Mesothelial cell of epicardium (in vitro differentiated cells): Measurements from ENCODE around the gene RNASEL. TPM values are rescaled to one million over a fixed set of nuclear protein-coding genes. Genes with fewer than 3 reads are reported as not detected.

Experiments used
- DNase-seq, 2 experiments: peaks; one replicate each; pipeline ENCODE4 v3.0.0; 2021; ENCODE audit warnings: low spot score in 2 of 2; ENCODE audit not compliant: unreplicated experiment in 2 of 2
- H3K27ac Mint-ChIP-seq: 2 replicates; pipeline ENCODE4 v1.8.0; 2021; ENCODE audit warnings: mixed read lengths
- H3K27me3 Mint-ChIP-seq: 2 replicates; pipeline ENCODE4 v1.8.0; 2021; ENCODE audit warnings: low read depth, mixed read lengths
- H3K36me3 Mint-ChIP-seq: 2 replicates; pipeline ENCODE4 v1.8.0; 2021; ENCODE audit warnings: mixed read lengths
- H3K4me1 Mint-ChIP-seq: 2 replicates; pipeline ENCODE4 v1.8.0; 2021; ENCODE audit warnings: mixed read lengths
- H3K4me3 Mint-ChIP-seq: 2 replicates; pipeline ENCODE4 v1.8.0; 2021; ENCODE audit warnings: mild to moderate bottlenecking, moderate library complexity, mixed read lengths
- H3K9me3 Mint-ChIP-seq: 2 replicates; pipeline ENCODE4 v1.8.0; 2021; ENCODE audit warnings: mixed read lengths
- total RNA-seq: library from RNA; stranded (reverse); gene quantifications from 3 replicates; pipeline ENCODE4 v1.2.1, GENCODE V29; 2021
- TF ChIP-seq, protein P1 (sequence below): fragments of 200-600 bp; sonication (generic); IDR thresholded peaks from one replicate; pipeline ENCODE4 v1.5.0; 2021; ENCODE audit warnings: antibody characterized with exemption; ENCODE audit not compliant: unreplicated experiment

Gene RNASEL
- total RNA-seq, 1 donor from 2014 or later = 5.6 TPM

- peaks cover 7% of the 10 kb centered on the region for H3K27me3 Mint-ChIP-seq
- H3K36me3 Mint-ChIP-seq = no peaks in the 10 kb centered on the region
- no peak for DNase-seq
- no peak overlapping the region for H3K4me3 Mint-ChIP-seq
- TF ChIP-seq, protein P1, sequence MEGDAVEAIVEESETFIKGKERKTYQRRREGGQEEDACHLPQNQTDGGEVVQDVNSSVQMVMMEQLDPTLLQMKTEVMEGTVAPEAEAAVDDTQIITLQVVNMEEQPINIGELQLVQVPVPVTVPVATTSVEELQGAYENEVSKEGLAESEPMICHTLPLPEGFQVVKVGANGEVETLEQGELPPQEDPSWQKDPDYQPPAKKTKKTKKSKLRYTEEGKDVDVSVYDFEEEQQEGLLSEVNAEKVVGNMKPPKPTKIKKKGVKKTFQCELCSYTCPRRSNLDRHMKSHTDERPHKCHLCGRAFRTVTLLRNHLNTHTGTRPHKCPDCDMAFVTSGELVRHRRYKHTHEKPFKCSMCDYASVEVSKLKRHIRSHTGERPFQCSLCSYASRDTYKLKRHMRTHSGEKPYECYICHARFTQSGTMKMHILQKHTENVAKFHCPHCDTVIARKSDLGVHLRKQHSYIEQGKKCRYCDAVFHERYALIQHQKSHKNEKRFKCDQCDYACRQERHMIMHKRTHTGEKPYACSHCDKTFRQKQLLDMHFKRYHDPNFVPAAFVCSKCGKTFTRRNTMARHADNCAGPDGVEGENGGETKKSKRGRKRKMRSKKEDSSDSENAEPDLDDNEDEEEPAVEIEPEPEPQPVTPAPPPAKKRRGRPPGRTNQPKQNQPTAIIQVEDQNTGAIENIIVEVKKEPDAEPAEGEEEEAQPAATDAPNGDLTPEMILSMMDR = no peak
- peaks cover 8% of the 10 kb centered on the region for H3K9me3 Mint-ChIP-seq
- H3K27ac Mint-ChIP-seq = no peak overlapping the region
- H3K4me1 Mint-ChIP-seq = peaks cover 37% of the 10 kb centered on the region
These were observed 32.0 kb upstream of the RNASEL start for GRCh38 chr1:182620924-182621585.

- H3K27ac Mint-ChIP-seq = no peak overlapping the region
- peaks cover 8% of the 10 kb centered on the region for H3K9me3 Mint-ChIP-seq
- DNase-seq = no peak
- no peak overlapping the region for H3K4me3 Mint-ChIP-seq
- H3K27me3 Mint-ChIP-seq = peaks cover 23% of the 10 kb centered on the region
- H3K4me1 Mint-ChIP-seq = peaks cover 45% of the 10 kb centered on the region
- TF ChIP-seq, protein P1 = no peak
- no peaks in the 10 kb centered on the region for H3K36me3 Mint-ChIP-seq
These were observed 28.8 kb upstream of the RNASEL start for GRCh38 chr1:182617734-182618351.

GRCh38 chr1:182617014-182617429 lies 28.0 kb upstream of the RNASEL start:
- peaks cover 8% of the 10 kb centered on the region for H3K9me3 Mint-ChIP-seq
- no peak overlapping the region for H3K4me3 Mint-ChIP-seq
- no peak overlapping the region for H3K27ac Mint-ChIP-seq
- H3K27me3 Mint-ChIP-seq = peaks cover 24% of the 10 kb centered on the region
- peaks cover 45% of the 10 kb centered on the region for H3K4me1 Mint-ChIP-seq
- no peaks in the 10 kb centered on the region for H3K36me3 Mint-ChIP-seq
- DNase-seq = no peak
- TF ChIP-seq, protein P1 = no peak

- H3K4me3 Mint-ChIP-seq = peak overlapping the region; percentile 76
- peaks cover 24% of the 10 kb centered on the region for H3K27me3 Mint-ChIP-seq
These were observed 27.3 kb upstream of the RNASEL start for GRCh38 chr1:182616130-182617013.

GRCh38 chr1:182615468-182616129 lies 26.5 kb upstream of the RNASEL start:
- DNase-seq = no peak
- Mint-ChIP-seq H3K27me3 (peaks cover 24% of the 10 kb centered on the region), H3K9me3 (peaks cover 2% of the 10 kb centered on the region), H3K36me3 (no peaks in the 10 kb centered on the region), H3K4me3 (peak overlapping the region; percentile 76), H3K27ac (peak overlapping the region; percentile 85), H3K4me1 (peaks cover 50% of the 10 kb centered on the region)
- TF ChIP-seq, protein P1 = no peak

More at GRCh38 chr1:182616130-182617013, 27.3 kb upstream of the RNASEL start:
- H3K36me3 Mint-ChIP-seq = no peaks in the 10 kb centered on the region
- TF ChIP-seq, protein P1 = no peak
- peaks cover 45% of the 10 kb centered on the region for H3K4me1 Mint-ChIP-seq
- peak in 1 of 2 experiments; percentile 52 for DNase-seq
- H3K9me3 Mint-ChIP-seq = peaks cover 8% of the 10 kb centered on the region
- peak overlapping the region; percentile 58 for H3K27ac Mint-ChIP-seq
